SJCRH30 (cell line): ENCODE data around the gene PDE6A. TPM values are rescaled to one million over a fixed set of nuclear protein-coding genes. Genes with fewer than 3 reads are reported as not detected.
A peak's percentile ranks its signal among the peaks of the same experiment; 100 is the strongest.

Experiments used
- DNase-seq, 2 experiments: peaks; one replicate each; pipeline ENCODE4 v3.0.0-alpha.2; 2015 to 2020
- H3K27ac ChIP-seq: fragments of 250-450 bp; sonication (Bioruptor Pico); 2 replicates; pipeline ENCODE4 v1.5.1; 2020; ENCODE audit warnings: mild to moderate bottlenecking, moderate library complexity
- H3K27me3 ChIP-seq: fragments of 250-450 bp; sonication (Bioruptor Pico); 2 replicates; pipeline ENCODE4 v1.5.1; 2020; ENCODE audit warnings: mild to moderate bottlenecking, moderate library complexity
- H3K36me3 ChIP-seq: fragments of 250-450 bp; sonication (Bioruptor Pico); 2 replicates; pipeline ENCODE4 v1.5.1; 2020; ENCODE audit warnings: mild to moderate bottlenecking, moderate library complexity
- H3K4me1 ChIP-seq: fragments of 250-450 bp; sonication (Bioruptor Pico); 2 replicates; pipeline ENCODE4 v1.5.1; 2020; ENCODE audit warnings: mild to moderate bottlenecking, moderate library complexity
- H3K4me3 ChIP-seq: fragments of 250-450 bp; sonication (Bioruptor Pico); 2 replicates; pipeline ENCODE4 v1.5.1; 2020; ENCODE audit warnings: mild to moderate bottlenecking, moderate library complexity
- H3K9me3 ChIP-seq: fragments of 250-450 bp; sonication (Bioruptor Pico); replicated peaks from 2 replicates; pipeline ENCODE4 v1.5.1; 2020; ENCODE audit warnings: mild to moderate bottlenecking, moderate library complexity
- total RNA-seq: library from RNA; depleted of rRNA; stranded (reverse); fragments of >200 nt; shearing (Covaris generic); gene quantifications from 2 replicates; pipeline ENCODE4 v1.2.3, GENCODE V29; 2014

The PDE6A gene
- total RNA-seq, 1 experiment from 2014 or later, result 0.47 TPM

DNA sequence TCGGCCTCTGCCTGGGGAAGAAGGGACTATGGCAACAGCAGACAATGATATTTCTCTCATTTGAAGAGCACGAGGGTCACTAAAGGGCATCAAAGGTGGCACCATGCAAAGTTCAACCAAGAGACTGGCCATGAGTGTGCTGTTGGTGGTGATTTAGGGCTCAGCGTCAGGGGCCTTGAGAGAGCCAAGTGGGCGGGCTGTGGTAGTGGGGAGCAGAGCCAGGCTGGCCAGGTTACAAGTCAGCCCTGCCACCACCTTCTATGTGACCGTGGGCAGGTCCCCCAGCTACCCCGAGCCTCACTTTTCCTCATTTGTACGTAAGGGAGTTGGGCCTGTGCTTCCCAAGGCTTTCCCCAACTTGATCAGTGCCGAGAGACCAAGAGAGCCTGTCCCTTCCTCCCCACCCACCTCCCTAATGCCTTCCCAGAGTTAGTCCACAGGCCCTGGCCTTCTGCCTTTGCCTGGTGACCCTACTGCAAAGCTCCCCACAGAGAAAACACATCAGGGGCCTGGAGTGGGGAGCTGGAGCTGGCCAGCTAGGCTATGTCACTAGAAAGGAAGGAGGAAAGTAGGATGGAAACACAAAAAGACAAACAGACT is 104.3 kb downstream of the PDE6A start:
- Histone ChIP-seq H3K9me3 (no peaks in the 10 kb centered on the region), H3K27me3 (no peaks in the 10 kb centered on the region), H3K4me3 (no peak overlapping the region), H3K36me3 (peaks cover 7% of the 10 kb centered on the region), H3K4me1 (no peaks in the 10 kb centered on the region), H3K27ac (no peak overlapping the region)
- no peak for DNase-seq

DNA sequence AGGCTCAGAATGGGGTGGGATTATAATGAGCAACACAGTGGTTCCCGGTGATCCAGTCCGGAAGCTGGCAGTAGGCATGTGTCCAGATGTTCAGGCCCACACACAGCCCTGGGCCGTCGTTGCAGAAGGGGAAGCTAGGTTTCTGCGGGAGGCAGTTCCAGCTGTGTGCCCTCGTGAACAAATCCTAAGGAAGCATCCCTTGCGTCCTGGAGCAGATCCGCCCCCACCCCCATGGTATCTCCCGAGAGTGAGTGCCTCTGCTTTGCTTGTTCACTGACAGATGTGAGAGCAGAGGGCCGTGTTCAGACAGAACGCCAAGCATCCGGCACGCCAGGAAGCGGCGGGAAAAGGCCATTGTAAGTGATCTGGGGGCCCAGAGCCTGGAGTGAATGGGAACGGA is 104.8 kb downstream of the PDE6A start:
- Histone ChIP-seq H3K27me3 (no peaks in the 10 kb centered on the region), H3K36me3 (peaks cover 5% of the 10 kb centered on the region), H3K9me3 (no peaks in the 10 kb centered on the region), H3K4me1 (no peaks in the 10 kb centered on the region), H3K4me3 (no peak overlapping the region), H3K27ac (no peak overlapping the region)
- DNase-seq, result no peak

DNA sequence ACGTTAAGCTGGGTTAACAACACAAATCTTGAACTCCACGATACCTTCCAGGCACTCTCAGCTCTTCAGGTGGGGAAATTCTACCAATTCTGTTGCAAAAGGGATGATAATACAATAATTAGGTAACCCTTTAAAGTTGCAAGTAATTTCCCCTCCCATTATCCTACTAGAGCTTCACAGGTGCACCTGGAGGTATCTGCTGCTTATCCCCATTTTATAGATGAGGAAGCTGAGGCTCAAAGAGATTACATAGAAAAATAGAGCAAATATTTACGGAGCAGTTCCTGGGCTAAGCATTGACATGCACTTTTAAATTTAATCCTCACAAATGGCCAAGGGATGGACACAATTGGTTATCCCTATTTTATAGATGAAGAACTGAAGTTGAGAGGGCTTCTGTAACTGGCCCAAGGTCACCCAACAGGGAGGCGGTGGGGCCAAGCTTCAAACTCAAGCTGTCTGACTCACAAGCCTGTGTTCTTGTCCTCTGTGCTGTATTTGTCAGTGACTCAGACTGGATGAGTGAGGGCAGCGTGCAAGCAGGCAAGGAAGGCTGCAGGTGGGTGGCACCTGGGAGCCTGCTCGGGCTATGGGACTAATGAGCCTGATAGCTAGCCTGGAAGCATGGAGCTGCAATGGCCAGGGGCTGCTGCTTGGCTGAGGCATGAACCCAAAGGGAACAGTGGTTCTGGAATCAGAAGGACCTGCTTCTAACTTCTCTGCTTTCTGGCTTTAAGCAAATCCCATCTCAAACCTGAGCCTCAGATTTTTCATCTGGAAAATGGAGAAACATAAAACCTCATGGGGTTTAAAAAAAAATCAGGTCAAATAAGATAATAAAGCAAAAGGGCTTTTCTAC is 105.5 kb downstream of the PDE6A start:
- DNase-seq, result no peak
- no peak overlapping the region for H3K27ac ChIP-seq
- H3K4me3 ChIP-seq, result no peak overlapping the region
- no peaks in the 10 kb centered on the region for H3K27me3 ChIP-seq
- peaks cover 5% of the 10 kb centered on the region for H3K36me3 ChIP-seq
- H3K9me3 ChIP-seq, result no peaks in the 10 kb centered on the region
- no peaks in the 10 kb centered on the region for H3K4me1 ChIP-seq

DNA sequence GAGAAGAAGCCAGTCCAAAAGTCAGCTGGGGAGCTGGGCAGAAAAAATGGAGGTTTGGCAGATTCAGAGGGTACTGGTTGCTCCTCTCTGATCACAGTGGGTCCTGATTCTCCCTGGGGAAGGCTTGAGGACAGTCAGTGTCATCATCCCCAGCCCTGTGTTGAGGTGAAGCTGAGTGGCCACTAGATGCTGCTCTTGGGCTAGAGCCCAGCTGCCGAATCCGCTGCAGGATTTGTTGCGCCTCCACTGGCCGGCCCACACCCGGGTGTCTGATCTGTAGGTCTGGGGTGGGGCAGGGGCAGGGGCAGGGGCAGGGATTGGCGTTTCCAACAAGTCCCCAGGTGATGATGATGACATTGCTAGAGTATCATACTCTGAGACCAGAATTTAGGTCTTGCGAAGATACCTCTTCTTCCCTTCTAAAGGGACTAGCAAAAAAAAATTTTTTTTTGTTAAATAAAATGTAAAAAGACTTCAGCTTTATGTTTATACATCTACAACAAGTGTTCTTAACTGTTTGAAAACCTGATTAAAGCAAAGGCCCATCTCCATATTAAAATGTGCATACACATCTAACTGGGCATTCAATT is 106.8 kb downstream of the PDE6A start:
- Histone ChIP-seq H3K36me3 (peaks cover 5% of the 10 kb centered on the region), H3K27ac (no peak overlapping the region), H3K4me1 (no peaks in the 10 kb centered on the region), H3K27me3 (no peaks in the 10 kb centered on the region), H3K9me3 (no peaks in the 10 kb centered on the region), H3K4me3 (no peak overlapping the region)
- peak; percentile 74 to 77 for DNase-seq

DNA sequence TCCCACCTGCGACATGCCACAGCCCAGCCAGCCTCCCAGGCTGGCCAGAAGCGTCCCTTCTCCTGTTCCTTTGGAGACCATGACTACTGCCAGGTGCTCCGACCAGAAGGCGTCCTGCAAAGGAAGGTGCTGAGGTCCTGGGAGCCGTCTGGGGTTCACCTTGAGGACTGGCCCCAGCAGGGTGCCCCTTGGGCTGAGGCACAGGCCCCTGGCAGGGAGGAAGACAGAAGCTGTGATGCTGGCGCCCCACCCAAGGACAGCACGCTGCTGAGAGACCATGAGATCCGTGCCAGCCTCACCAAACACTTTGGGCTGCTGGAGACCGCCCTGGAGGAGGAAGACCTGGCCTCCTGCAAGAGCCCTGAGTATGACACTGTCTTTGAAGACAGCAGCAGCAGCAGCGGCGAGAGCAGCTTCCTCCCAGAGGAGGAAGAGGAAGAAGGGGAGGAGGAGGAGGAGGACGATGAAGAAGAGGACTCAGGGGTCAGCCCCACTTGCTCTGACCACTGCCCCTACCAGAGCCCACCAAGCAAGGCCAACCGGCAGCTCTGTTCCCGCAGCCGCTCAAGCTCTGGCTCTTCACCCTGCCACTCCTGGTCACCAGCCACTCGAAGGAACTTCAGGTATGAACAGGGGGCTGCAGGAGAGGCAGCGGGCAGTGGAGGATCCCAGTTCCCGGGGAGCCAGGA is 108.0 kb downstream of the PDE6A start:
- no peak for DNase-seq
- Histone ChIP-seq H3K9me3 (no peaks in the 10 kb centered on the region), H3K4me1 (no peaks in the 10 kb centered on the region), H3K36me3 (peaks cover 5% of the 10 kb centered on the region; the same call in 1 of the 2 replicates), H3K27ac (no peak overlapping the region), H3K4me3 (no peak overlapping the region), H3K27me3 (no peaks in the 10 kb centered on the region)

DNA sequence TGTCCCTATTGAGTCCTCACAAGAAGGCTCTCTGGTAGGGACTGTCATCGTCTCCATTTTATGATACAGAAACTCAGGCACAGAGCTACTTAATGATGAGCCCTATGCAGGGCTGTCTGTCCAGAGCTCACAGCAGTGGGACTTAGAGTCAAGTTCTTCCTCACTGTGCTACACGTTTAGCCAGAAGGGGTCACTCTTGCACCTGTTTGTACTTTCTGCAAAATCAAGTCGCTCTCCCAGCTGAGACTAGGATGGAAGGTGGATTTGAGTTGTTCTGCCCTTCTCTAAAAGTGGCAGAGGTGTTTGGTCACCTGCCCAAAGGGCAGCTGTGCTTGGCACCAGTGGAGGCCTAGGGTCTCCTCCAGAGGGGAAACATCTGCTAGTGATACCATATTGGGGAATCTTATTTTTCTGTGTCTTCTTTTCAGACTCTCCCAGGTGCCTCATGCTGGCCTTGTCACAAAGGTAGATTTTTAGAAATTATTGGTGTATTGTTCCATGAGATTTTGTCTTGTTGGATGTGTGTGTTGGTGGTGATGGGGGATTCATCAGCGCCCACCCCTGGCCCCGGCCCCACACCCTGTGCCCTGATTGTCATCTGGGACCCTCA is 110.2 kb downstream of the PDE6A start:
- H3K27ac ChIP-seq, result no peak overlapping the region
- peak; percentile 72 to 85 for DNase-seq

DNA sequence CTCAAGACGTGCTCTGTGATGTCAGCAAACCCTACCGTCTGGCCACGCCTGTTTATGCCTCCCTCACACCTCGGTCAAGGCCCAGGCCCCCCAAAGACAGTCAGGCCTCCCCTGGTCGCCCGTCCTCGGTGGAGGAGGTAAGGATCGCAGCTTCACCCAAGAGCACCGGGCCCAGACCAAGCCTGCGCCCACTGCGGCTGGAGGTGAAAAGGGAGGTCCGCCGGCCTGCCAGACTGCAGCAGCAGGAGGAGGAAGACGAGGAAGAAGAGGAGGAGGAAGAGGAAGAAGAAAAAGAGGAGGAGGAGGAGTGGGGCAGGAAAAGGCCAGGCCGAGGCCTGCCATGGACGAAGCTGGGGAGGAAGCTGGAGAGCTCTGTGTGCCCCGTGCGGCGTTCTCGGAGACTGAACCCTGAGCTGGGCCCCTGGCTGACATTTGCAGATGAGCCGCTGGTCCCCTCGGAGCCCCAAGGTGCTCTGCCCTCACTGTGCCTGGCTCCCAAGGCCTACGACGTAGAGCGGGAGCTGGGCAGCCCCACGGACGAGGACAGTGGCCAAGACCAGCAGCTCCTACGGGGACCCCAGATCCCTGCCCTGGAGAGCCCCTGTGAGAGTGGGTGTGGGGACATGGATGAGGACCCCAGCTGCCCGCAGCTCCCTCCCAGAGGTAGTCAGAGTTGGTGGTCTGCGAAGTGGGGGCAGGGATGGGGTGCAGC is 111.3 kb downstream of the PDE6A start:
- Histone ChIP-seq H3K4me1 (no peaks in the 10 kb centered on the region), H3K36me3 (peaks cover 3% of the 10 kb centered on the region; the same call in 1 of the 2 replicates), H3K27ac (no peak overlapping the region), H3K27me3 (no peaks in the 10 kb centered on the region), H3K9me3 (no peaks in the 10 kb centered on the region), H3K4me3 (no peak overlapping the region)
- no peak for DNase-seq

More for the DNA sequence above, 110.2 kb downstream of the PDE6A start:
- Histone ChIP-seq H3K9me3 (no peaks in the 10 kb centered on the region), H3K4me3 (no peak overlapping the region), H3K4me1 (no peaks in the 10 kb centered on the region), H3K36me3 (peaks cover 5% of the 10 kb centered on the region; the same call in 1 of the 2 replicates), H3K27me3 (no peaks in the 10 kb centered on the region)

DNA sequence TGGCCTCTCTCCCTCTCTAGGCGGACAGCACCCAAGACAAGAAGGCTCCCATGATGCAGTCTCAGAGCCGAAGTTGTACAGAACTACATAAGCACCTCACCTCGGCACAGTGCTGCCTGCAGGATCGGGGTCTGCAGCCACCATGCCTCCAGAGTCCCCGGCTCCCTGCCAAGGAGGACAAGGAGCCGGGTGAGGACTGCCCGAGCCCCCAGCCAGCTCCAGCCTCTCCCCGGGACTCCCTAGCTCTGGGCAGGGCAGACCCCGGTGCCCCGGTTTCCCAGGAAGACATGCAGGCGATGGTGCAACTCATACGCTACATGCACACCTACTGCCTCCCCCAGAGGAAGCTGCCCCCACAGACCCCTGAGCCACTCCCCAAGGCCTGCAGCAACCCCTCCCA is 112.0 kb downstream of the PDE6A start:
- no peak overlapping the region for H3K4me3 ChIP-seq
- H3K9me3 ChIP-seq, result no peaks in the 10 kb centered on the region
- no peak overlapping the region for H3K27ac ChIP-seq
- no peaks in the 10 kb centered on the region for H3K36me3 ChIP-seq
- no peaks in the 10 kb centered on the region for H3K27me3 ChIP-seq
- DNase-seq, result no peak
- H3K4me1 ChIP-seq, result no peaks in the 10 kb centered on the region

DNA sequence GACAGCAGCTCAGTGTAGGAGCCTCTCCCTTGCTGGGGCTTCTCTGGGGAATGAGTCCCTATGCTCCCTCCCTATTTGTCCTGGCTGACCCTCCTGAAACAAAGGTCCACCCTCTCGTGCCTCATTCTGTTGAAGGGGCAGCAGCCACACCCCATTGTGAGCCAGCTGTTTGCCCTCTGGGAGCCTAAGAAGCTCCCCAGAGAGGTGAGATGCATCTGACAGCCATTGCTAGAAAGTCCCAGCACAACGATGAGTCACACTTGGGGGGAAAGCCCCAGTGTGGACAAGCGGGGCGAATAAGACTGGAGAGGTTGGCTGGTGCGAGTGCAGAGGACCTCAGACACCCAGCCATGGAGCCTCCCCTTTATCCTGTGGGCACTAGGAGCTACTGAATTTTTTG is 113.1 kb downstream of the PDE6A start:
- Histone ChIP-seq H3K27me3 (no peaks in the 10 kb centered on the region), H3K36me3 (no peaks in the 10 kb centered on the region), H3K4me3 (no peak overlapping the region), H3K27ac (no peak overlapping the region), H3K9me3 (no peaks in the 10 kb centered on the region), H3K4me1 (no peaks in the 10 kb centered on the region)
- no peak for DNase-seq

DNA sequence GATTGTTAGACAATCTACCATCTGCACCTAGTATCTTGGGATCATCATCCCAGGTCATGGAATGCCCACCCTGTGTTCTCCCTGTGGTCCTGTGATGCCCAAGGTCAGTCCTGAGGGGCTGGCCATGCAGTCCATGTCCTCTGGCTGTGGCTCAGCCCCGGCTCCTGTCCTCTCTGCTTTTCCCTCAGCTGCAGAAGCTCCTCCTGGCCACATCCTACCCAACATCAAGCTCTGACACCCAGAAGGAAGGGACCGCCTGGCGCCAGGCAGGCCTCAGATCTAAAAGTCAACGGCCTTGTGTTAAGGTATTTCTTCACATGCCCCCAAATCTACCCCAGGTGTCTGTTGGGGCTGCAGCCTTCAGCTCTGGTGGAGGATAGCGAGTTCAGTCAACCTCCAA is 114.0 kb downstream of the PDE6A start:
- no peak for DNase-seq
- H3K4me3 ChIP-seq, result no peak overlapping the region
- H3K9me3 ChIP-seq, result no peaks in the 10 kb centered on the region
- no peaks in the 10 kb centered on the region for H3K27me3 ChIP-seq
- H3K36me3 ChIP-seq, result no peaks in the 10 kb centered on the region
- H3K27ac ChIP-seq, result no peak overlapping the region
- no peaks in the 10 kb centered on the region for H3K4me1 ChIP-seq

DNA sequence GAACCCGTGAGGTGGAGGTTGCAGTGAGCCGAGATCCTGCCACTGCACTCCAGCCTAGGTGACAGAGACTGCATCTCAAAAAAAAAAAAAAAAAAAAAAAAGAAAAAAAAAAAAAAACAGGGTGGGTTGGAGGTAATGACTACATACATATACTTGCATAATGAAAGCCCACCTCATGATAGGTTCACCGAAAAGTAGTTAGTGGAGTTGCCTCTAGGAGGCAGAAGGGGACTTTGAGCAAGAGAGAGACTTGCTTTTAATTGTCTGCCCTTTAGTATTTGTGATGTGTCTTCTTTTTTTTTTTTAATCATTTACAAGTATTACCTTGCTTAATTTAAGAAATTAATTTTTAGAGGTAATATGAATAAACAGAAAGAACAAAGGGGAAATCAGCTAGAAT is 114.6 kb downstream of the PDE6A start:
- no peak overlapping the region for H3K27ac ChIP-seq
- peak in 1 of 2 experiments; percentile 49 for DNase-seq
- no peaks in the 10 kb centered on the region for H3K9me3 ChIP-seq
- H3K4me1 ChIP-seq, result no peaks in the 10 kb centered on the region
- H3K36me3 ChIP-seq, result no peaks in the 10 kb centered on the region
- no peak overlapping the region for H3K4me3 ChIP-seq
- H3K27me3 ChIP-seq, result no peaks in the 10 kb centered on the region

DNA sequence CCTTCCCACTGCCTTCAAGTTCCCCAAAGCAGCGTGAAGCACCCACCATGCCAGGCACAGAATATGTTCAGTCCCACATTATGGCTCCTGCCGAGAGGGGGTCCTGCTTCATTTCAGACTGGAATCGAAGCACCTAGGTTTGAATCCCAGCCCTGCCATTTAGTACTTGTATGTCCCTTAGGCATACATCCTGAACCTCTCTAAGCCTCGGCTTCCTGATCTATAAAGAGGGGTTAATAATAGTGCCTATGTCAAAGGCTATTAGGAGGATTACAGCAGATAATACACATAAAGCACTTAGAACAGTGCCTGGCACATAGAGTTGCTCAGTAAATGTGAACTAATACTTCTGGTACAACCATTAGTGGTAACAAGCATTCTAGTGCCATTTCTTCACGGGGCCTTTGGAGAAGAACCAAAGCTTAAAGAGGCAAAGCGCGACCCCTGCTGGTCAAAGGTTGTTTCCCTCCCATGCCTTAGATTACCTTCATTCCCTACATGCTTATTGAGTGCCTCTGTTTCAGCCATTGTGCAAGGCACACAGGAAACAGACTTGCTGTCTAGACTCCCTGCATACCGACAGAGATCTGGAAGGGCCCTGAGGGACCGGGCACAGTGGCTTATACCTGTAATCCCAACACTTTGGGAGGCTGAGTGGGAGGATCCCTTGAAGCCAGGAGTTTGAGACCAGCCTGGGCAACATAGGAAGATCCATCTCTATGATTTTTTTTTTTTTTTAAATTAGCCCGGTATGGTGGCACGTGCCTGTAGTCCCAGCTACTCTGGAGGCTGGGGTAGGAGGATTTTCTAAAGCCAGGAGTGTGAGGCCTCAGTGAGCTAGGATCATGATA is 116.2 kb downstream of the PDE6A start:
- Histone ChIP-seq H3K27ac (no peak overlapping the region), H3K36me3 (no peaks in the 10 kb centered on the region)
- peak; percentile 83 to 97 for DNase-seq

DNA sequence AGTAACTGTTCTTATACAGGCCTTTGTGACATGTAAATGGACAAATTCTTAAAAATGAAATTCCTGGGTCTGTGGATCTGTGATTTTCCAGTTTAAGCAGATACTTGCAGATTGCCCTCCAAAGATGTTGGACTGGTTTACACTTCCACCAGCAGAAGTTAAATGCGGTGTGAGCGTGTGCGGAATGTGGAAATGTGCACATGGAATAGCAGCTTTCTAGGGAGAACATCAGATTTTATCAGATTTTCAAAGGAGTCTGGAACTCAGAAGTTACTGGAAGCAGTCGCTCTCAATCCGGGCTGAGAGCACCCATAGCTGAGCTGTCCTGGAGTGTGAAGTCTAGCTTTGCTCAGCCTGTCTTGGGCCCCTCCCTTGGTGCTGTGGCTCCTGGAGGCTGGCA is 117.0 kb downstream of the PDE6A start:
- Histone ChIP-seq H3K9me3 (no peaks in the 10 kb centered on the region), H3K4me1 (no peaks in the 10 kb centered on the region), H3K4me3 (no peak overlapping the region), H3K27ac (no peak overlapping the region), H3K36me3 (no peaks in the 10 kb centered on the region), H3K27me3 (no peaks in the 10 kb centered on the region)
- no peak for DNase-seq

More for the DNA sequence above, 116.2 kb downstream of the PDE6A start:
- H3K4me3 ChIP-seq, result no peak overlapping the region
- H3K4me1 ChIP-seq, result no peaks in the 10 kb centered on the region
- no peaks in the 10 kb centered on the region for H3K27me3 ChIP-seq
- no peaks in the 10 kb centered on the region for H3K9me3 ChIP-seq
